Psoas muscle (tissue), 8 donors: ENCODE results near the gene BMP6. TPM values are rescaled to one million over a fixed set of nuclear protein-coding genes. Genes with fewer than 3 reads are reported as not detected.

ENCODE experiments used
- ATAC-seq, 4 donors: fragments of 200-7000 bp; cut with Tn5 transposase; one replicate each; pipeline ENCODE4 v1.9.1; 2020; ENCODE audit warnings: moderate library complexity in 3 of 4, mild to moderate bottlenecking in 2 of 4
- DNase-seq, 2 donors: peaks; one replicate each; pipeline ENCODE4 v3.0.0-alpha.2; 2020
- H3K27ac ChIP-seq: fragments of 200-600 bp; one replicate; pipeline ENCODE4 v1.8.0; 2022
- H3K27me3 ChIP-seq, 3 donors: fragments of 200-600 bp in 1 of 3; one replicate each; pipeline versions ENCODE4 v1.6.1 to v1.8.0; 2013 to 2022; ENCODE audit warnings: low read length in 2 of 3, mild to moderate bottlenecking in 2 of 3, moderate library complexity in 1 of 3; ENCODE audit not compliant: insufficient read depth in 3 of 3
- H3K36me3 ChIP-seq, 2 donors: fragments of 200-600 bp in 1 of 2; one replicate each; pipeline versions ENCODE4 v1.6.1 to v1.8.0; 2013 to 2022; ENCODE audit warnings: low read depth in 1 of 2, mild to moderate bottlenecking in 1 of 2, moderate library complexity in 1 of 2; ENCODE audit not compliant: insufficient read depth in 1 of 2
- H3K4me1 ChIP-seq: fragments of 200-600 bp; one replicate; pipeline ENCODE4 v1.8.0; 2022
- H3K4me3 ChIP-seq: fragments of 200-600 bp; one replicate; pipeline ENCODE4 v1.8.0; 2022; ENCODE audit warnings: mild to moderate bottlenecking
- H3K9me3 ChIP-seq: fragments of 200-600 bp; one replicate; pipeline ENCODE4 v1.8.0; 2022
- CTCF ChIP-seq: fragments of 200-600 bp; IDR thresholded peaks from one replicate; pipeline ENCODE4 v1.8.0; 2022; ENCODE audit warnings: antibody characterized with exemption
- WGBS, 3 donors: extraction: QIAGEN DNeasy Blood & Tissue Kit; methylation state at CpG; one replicate each; pipeline versions ENCODE4 v1.1.6 to v1.1.7; 2013; 5-methylcytosine and 5-hydroxymethylcytosine counted together
- intact Hi-C, 2 donors: fragments of 100-400 bp; cut with DNase I; formaldehyde crosslinking; loops; one replicate each; pipeline versions ENCODE4 v1.11.0 to v1.14.2; 2022
- polyA plus RNA-seq, 3 donors: library from polyadenylated mRNA; stranded (reverse); fragments of 200-250 nt; gene quantifications; one replicate each; pipeline ENCODE4 v1.2.3, GENCODE V29; 2013
- total RNA-seq, 4 donors: library from RNA; stranded (reverse); fragmentation: NEBNext Ultra II Directional in 2 of 4; extraction: Animal tissue kit (Norgen Biotek cat#: 25700) in 2 of 4; gene quantifications; one replicate each; pipeline versions ENCODE4 v1.2.1 to v1.2.4, GENCODE V29; 2021 to 2023
- donor health status: healthy with polysubstance abuse.
- donor health status: DM: no; HTN: no; CAD: no; lungs with moderate emphysema.
- donor health status: Bipolar disorder and iron deficiency.
- donor health status: healthy.
- donor health status: DM: yes; HTN: yes; CAD: no.
- donor health status: DM: no; HTN: no; CAD: no.
- donor health status: DM: no; HTN: no; CAD: no.
- donor health status: DM: yes; HTN: yes; CAD: no.

The BMP6 gene
- total and polyA plus RNA-seq, 7 donors: 0.96 to 4.9 (median 3.4) TPM

GRCh38 chr6:7802662-7803061 lies 76.8 kb downstream of the BMP6 start:
- Histone ChIP-seq H3K9me3 (no peaks in the 10 kb centered on the region), H3K36me3 (no peaks in the 10 kb centered on the region), H3K27me3 (no peaks in the 10 kb centered on the region), H3K4me3 (no peak overlapping the region), H3K27ac (no peak overlapping the region), H3K4me1 (no peaks in the 10 kb centered on the region)
- intact Hi-C loops: no loop called here
- no peak for TF ChIP-seq CTCF
- ATAC-seq (no peak), DNase-seq (no peak)
- 87 to 94% (median 92%) methylated on average over 3 of the region's 3 CpGs for WGBS, 3 donors

GRCh38 chr6:7803214-7803613 lies 77.3 kb downstream of the BMP6 start:
- Histone ChIP-seq H3K27me3 (no peaks in the 10 kb centered on the region), H3K4me1 (no peaks in the 10 kb centered on the region), H3K27ac (no peak overlapping the region), H3K36me3 (no peaks in the 10 kb centered on the region), H3K9me3 (no peaks in the 10 kb centered on the region), H3K4me3 (no peak overlapping the region)
- DNase-seq (no peak), ATAC-seq (no peak)
- intact Hi-C loops: no loop called here
- TF ChIP-seq CTCF: no peak
- WGBS, 3 donors: 83 to 96% (median 88%) methylated on average over 3 of the region's 3 CpGs

DNA sequence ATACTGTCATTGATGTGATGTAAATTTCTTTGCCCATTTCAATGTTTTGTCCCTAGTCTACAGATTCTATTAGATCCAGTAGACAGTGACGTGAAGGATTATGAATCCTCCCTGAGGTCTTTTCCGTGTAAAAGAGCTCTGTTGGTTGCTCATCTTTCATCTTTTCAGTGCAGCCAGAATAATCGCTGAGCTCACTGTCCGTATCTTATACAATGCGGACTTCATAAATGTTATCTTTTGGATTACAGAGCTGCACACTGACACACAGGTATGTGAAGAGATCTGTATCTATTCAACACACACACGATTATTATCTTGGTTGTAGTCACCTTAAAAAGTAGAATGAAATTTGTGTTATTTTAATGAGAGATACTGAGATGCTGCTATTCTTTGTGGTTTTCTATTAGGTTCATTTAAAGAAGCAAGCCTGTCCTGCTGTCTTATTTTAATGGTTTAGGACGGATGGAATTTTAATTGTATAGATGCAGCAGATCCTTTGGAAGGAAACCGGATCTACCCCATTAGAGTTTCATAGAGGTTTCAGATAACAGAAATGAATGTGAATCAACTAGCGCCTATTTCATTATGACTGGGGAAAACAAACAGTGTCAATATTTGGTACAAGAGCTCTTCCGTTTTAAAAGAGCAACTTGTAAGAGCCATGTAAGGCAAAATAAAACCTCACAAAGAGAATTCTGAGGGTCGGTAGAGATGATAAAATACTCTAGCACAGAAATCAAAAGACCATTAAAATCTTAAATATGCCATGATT lies 79.4 kb downstream of the BMP6 start:
- intact Hi-C loops: no loop called here
- Histone ChIP-seq H3K4me3 (no peak overlapping the region), H3K27ac (no peak overlapping the region), H3K27me3 (no peaks in the 10 kb centered on the region), H3K4me1 (no peaks in the 10 kb centered on the region), H3K9me3 (no peaks in the 10 kb centered on the region), H3K36me3 (no peaks in the 10 kb centered on the region)
- ATAC-seq (no peak), DNase-seq (no peak)
- 68 to 75% (median 72%) methylated on average over 11 of the region's 11 CpGs for WGBS, 3 donors
- TF ChIP-seq CTCF: no peak

DNA sequence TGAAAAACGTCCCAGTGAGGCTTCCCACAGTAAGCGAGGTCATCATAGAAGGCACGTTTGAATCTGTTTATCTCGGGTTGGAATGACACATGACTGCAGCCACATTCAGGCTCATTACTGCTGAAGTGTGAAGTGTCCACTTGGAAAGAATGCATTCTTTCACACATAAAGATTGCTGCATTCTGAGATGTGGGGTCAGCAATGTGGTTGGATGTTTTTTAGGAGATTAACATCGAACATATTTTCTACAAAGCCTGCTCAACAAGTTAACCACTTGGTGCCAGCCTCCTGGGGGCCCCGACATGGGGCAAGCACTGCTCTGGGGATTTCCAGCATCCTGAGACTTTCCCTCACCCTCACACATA lies 79.9 kb downstream of the BMP6 start:
- Histone ChIP-seq H3K27ac (no peak overlapping the region), H3K27me3 (no peaks in the 10 kb centered on the region), H3K4me3 (no peak overlapping the region), H3K9me3 (no peaks in the 10 kb centered on the region), H3K36me3 (no peaks in the 10 kb centered on the region), H3K4me1 (no peaks in the 10 kb centered on the region)
- 27 to 33% (median 31%) methylated on average over 6 of the region's 6 CpGs for WGBS, 3 donors
- no peak for TF ChIP-seq CTCF
- intact Hi-C loops: no loop called here
- ATAC-seq (no peak), DNase-seq (no peak)

GRCh38 chr6:7806711-7807110 lies 80.8 kb downstream of the BMP6 start:
- Histone ChIP-seq H3K36me3 (no peaks in the 10 kb centered on the region), H3K9me3 (no peaks in the 10 kb centered on the region), H3K4me3 (no peak overlapping the region), H3K27ac (no peak overlapping the region), H3K27me3 (no peaks in the 10 kb centered on the region), H3K4me1 (no peaks in the 10 kb centered on the region)
- intact Hi-C loops: no loop called here
- TF ChIP-seq CTCF: no peak
- DNase-seq: no peak
- 76 to 90% (median 87%) methylated on average over 1 of the region's 1 CpG for WGBS, 3 donors
- no peak for ATAC-seq
